GM21381 (cell line): Measurements from ENCODE around the gene STXBP6.

ENCODE experiments used
- ATAC-seq: cut with Tn5 transposase; IDR thresholded peaks from one replicate; pipeline ENCODE4 v1.9.1; 2021; ENCODE audit warnings: mild to moderate bottlenecking, moderate library complexity; ENCODE audit not compliant: unreplicated experiment

STXBP6 gene

DNA sequence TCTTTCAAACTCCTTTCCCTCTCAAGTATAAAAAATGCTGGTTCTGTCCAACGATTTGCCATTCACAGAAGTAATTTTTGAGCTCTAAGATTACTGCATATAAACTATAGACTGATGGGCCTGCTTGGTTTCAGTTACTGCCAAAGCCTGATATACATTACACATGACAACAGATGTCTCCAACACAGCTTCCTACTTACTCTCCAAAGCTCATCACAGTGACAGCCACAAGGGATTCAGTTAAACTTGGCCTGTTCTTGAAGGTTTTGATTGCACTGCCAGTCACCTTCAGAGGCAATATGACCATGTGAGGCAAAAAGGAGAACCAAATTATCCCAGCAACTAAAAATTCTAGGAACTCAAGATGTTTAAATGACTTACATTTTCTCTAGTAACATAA lies 30.1 kb downstream of the STXBP6 start:
- ATAC-seq = no peak

DNA sequence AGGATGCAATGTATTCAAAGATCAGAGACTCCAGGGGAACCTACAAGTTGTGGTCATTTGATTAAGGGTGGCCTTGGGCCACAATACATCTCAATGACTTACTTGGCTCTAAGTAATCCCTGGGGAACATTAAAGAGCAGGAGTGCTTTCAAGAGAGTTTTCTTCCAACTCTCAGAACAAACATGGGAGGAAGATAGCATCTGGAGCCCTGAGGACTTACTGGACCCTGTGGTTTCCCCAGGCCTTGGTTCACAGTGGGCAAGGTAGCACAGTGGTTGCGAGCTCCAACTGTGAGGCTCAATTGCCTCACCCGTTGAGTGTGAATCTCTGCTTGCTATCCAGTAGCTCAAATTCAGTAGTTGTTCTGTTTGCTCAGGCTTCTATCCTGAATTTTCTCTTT lies 32.4 kb downstream of the STXBP6 start:
- ATAC-seq = no peak

- no peak for ATAC-seq
Observed at GRCh38 chr14:25015761-25016160, 34.2 kb downstream of the STXBP6 start.

GRCh38 chr14:25014440-25014839 lies 35.5 kb downstream of the STXBP6 start:
- ATAC-seq = no peak

- ATAC-seq = no peak
Observed at GRCh38 chr14:25011095-25011494, 38.9 kb downstream of the STXBP6 start.

DNA sequence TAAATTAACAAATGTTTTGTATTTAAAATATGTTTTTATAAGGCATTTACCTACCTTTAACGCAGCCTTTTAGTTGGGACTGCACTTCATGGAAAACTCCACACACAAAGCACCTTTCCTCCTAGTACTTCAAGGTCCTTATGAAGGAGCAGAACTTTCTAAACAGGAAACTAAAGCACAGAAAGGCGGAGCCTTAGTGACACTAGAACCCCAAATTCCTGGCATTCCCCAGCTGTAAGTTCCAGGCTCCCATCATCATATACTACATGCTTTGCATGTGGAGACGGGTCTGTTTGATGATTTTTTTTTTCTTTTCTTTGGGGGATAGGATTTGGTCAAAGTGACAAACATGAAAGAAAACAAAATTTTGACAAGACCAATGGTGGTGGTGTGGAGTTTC lies 39.5 kb downstream of the STXBP6 start:
- no peak for ATAC-seq

- no peak for ATAC-seq
Observed at GRCh38 chr14:25009891-25010290, 40.1 kb downstream of the STXBP6 start.

GRCh38 chr14:25007832-25008231 lies 42.1 kb downstream of the STXBP6 start:
- no peak for ATAC-seq

- no peak for ATAC-seq
Observed at GRCh38 chr14:25006961-25007795, 42.8 kb downstream of the STXBP6 start.

- no peak for ATAC-seq
Observed at GRCh38 chr14:25006031-25006430, 43.9 kb downstream of the STXBP6 start.

DNA sequence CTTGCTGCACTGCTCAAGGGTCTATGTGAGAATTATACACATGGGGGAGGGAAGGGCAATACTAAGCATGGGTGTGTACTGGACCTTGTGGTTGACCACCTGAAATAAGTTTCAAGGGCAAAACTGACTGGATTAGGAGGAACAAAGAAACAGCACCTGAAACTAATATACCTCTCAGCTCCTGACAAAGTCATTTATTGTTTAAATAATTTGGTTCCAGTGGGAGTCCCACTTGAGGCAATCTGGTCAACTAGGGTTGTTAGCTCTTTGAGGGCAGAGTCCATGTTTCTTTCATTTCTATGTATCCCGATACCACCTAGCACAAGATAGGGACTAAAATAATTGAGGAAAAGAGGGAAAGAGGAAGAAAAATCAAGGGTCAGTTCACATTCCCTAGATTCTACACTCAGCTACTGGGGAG lies 45.5 kb downstream of the STXBP6 start:
- no peak for ATAC-seq

DNA sequence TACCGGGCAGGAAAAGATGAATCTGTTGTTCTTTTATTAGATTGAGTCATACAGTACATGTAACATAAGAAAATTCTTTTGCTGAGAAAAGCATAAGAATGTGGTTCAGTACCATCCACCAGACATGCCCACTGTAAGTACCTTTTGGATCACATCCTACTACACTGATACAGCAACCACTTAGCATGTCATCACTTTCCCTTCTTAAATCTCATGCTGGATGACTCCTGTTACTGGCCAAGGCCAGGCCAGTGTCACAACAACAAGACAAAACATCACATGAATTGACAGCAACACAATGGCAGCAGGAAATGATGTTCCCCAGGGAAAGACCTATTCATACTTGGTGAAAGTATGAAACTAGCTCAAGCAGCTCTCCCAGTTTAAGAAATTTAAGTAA lies 46.4 kb downstream of the STXBP6 start:
- ATAC-seq = no peak

DNA sequence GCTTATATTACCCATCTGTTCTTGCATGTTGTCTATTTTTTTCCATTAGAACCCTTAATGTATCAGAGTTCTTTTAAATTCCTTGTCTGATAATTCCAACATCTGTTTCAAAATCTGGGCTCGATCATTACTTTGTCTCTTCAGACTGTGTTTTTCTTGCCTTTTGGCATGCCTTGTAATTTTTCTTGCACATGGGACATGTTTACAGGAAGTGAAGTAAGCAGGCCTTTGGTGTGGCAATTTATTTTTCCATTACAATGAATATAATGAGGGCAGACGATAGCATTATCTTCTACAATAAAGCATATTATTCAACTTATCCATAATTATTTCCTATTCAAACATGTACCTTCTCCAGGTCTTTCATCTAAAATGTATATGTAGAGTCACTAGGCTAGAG lies 48.3 kb downstream of the STXBP6 start:
- ATAC-seq = no peak

GRCh38 chr14:25001156-25001555 lies 48.8 kb downstream of the STXBP6 start:
- ATAC-seq = no peak

DNA sequence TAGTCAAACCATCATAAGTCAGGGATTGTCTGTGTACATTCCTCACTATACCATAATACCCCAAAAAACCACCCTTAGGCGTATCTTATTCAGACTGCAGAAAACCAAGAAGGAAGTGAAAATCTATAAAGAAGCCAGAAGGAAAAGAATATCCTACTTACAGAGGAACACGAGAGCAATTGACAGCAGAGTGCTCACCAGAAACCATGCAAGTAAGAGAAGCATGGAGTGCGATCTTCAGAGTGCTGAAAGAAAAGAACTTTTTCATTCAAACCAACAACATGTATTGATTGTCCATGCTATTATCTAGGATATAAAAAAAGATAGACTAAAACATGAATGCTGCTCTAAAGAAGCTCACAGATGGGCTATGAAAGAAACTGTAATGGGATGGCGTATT lies 50.8 kb downstream of the STXBP6 start:
- no peak for ATAC-seq

DNA sequence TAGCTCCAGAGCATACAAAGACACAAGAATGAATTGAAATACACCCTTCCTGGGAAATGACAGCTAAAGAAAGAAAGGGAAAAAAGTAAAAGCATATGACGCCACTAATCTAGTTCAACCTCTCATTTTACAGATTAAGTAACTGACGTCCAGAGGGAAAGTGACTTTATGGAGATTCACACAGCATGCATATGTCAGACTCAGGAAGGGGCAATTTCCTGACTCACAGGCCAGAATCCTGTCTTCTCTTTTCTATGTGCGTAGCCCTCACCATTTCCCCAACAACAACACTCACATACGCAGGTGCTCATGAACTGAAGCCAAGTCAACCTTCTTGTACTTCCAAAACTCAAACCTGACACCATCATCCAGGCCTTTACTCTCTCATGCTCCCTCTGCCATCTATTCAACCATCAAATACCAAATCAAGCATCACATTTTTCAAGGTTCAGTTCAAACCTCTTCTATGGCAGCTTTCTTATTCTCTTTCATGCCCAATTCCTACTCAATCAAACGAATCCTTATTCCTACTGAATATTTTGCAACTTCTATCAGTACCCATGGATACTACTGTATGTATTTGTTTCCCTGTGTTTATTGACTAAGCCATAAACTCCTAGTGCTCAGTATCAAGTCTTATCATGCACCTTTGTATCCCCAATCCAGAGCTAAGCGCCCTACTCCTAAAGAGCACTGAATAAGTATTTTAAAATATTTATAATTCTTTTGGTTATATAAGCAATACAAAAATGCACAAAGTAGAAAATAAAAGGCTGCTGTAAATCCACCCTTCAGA lies 52.8 kb downstream of the STXBP6 start:
- ATAC-seq = no peak

GRCh38 chr14:24995016-24995415 lies 54.9 kb downstream of the STXBP6 start:
- no peak for ATAC-seq

DNA sequence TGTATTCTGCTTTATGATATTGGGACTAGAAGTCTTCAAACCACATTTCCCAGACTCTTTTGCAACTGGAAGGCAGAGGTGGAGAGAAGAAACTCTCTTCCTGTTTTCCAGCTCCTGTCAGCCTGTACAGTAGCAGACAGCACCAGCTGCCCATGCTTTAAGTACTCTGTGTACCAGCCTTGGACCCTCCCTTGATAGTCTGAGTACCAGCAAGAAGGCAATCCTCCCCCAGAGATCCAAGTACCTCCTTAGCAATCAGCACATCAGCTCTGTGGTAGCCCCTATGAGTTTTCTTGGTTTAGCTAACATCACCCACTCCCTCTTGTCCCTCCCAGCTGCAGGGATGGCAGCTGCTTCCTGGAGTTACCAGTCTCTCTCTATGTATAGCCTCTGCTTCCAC lies 56.3 kb downstream of the STXBP6 start:
- no peak for ATAC-seq

DNA sequence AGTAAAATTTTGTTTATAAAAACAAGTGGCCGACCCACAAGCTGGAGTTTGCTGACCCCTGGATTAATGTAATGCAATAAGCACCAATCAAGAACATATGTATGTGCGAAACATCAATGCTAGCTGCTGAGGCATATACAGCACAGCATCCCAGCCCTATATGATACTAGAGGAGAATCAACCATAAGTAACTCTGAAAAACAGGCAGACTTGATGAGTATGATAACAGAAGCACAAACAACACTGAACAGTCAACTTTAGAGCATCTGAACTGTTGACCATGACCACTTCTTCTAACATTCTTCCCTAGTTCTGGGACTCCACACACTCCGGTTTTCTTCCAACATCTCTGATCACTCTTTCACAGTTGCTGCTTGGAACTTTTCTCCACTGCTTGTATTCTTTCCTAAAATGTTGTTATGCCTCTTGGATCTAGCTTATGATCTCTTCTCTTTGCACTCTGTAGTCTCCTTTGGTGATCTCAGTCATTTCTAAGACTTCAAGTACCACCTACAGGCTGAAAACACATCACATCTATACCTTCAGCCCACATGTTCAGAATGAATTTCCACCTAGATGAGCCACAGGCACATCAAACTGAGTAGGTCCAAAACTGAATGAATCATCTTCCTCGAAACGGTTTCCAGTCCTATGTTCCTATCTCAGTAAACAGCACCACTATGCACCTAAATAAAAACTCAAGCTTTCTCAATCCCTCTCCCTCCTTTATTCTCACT lies 57.2 kb downstream of the STXBP6 start:
- no peak for ATAC-seq

DNA sequence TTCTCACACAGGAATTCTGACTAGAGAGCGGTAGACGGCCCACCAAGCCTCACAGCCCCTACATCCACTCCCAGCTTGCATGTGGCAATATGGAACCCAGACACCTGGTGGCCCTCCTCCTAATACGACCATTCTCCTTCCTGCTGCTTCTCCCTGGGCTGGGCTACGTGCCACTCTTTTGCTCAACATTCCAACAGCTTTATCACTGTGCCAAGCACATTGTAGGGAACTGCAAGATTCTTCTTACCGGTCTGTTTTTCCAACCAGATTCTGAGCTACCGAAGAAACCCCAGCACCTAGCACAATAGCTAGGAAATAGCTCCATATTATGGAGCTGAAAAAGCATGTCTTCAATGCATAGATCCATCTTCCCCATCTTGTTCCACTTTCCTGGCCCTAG lies 58.1 kb downstream of the STXBP6 start:
- ATAC-seq = no peak

DNA sequence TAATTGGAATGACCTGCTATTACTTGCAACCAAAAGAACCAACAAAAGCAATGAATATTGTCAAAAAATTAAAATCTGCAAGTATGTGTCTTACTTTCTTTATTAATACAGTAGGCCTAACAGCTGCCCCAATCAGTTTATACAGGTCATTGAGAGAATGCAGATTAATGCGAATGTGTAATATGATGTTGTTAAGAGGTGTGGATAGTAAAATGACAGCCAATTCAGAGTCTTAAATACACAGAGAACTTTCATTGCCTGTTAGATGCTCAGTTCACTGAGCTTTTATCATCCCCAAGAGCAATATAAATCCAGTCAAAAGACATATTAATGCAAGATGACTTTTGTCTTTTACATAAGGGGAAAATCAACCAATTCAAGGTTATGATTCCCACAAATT lies 58.7 kb downstream of the STXBP6 start:
- ATAC-seq = no peak

DNA sequence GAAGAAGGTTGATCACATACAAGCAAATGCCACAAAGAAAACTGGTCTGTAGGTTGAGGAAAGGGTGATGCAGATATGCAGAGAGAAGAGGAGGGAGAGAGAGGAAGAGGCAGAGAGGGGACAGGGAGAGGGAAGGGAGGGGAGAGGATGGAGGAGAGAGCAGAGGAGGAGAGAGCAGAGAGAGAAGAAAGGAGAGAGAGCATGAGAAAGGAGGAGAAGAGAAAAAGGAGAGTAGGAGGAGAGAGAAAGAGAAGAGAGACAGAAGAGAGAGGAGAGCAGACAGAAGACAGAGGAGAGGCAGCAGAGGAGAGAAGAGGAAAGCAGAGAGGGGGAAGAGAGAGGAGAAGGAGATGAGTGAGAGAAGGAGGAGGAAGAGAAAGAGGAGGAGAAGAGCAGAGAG lies 59.2 kb downstream of the STXBP6 start:
- ATAC-seq = no peak
